ENCODE data around the gene SFXN4. TPM values are rescaled to one million over a fixed set of nuclear protein-coding genes. Genes with fewer than 3 reads are reported as not detected.

SFXN4 gene
- total and polyA plus RNA-seq, 2 of the 13 experiments (the other 11 are each of a cell fraction or from before 2014, with no cell fraction given): 47.7 to 64.9 TPM

GRCh38 chr10:119139464-119140067 is 25.9 kb downstream of the SFXN4 start (continued):
- TF ChIP-seq RXRA (CRISPR knock-in tag; IDR thresholded peaks at IDR 0.05) (0 out of 2 replicates have a peak, but pooled peaks have one; percentile 18), NRL (CRISPR knock-in tag; IDR thresholded peaks at IDR 0.05; ENCODE audit: borderline replicate concordance) (no peak), MIXL1 (CRISPR knock-in tag; IDR thresholded peaks at IDR 0.05) (no peak), NFKBIZ (CRISPR knock-in tag; IDR thresholded peaks at IDR 0.05) (no peak), ZFY (CRISPR knock-in tag; IDR thresholded peaks at IDR 0.05) (no peak), POLR2G (IDR thresholded peaks at IDR 0.05; ENCODE audit: low read depth, low read length) (no peak), SAFB2 (CRISPR knock-in tag; IDR thresholded peaks at IDR 0.05; ENCODE audit: borderline replicate concordance, low read depth) (0 out of 2 replicates have a peak, but pooled peaks have one; percentile 48), ZNF274 (CRISPR knock-in tag; IDR thresholded peaks at IDR 0.05) (no peak), PITX1 (CRISPR knock-in tag; IDR thresholded peaks at IDR 0.05) (no peak), ZNF775 (CRISPR knock-in tag; IDR thresholded peaks at IDR 0.05; ENCODE audit: borderline replicate concordance) (no peak), TBX3 (IDR thresholded peaks at IDR 0.05; ENCODE audit: borderline replicate concordance) (no peak), ZNF629 (CRISPR knock-in tag; conservative IDR thresholded peaks at IDR 0.05) (no peak), FOSL2 (CRISPR knock-in tag; IDR thresholded peaks at IDR 0.05) (no peak; the same call in 1 of the 2 replicates), ZNF577 (CRISPR knock-in tag; IDR thresholded peaks at IDR 0.05; ENCODE audit: borderline replicate concordance, low read depth) (no peak), REXO4 (CRISPR knock-in tag; IDR thresholded peaks at IDR 0.05; ENCODE audit: borderline replicate concordance) (no peak)
- TF ChIP-seq, protein P1, sequence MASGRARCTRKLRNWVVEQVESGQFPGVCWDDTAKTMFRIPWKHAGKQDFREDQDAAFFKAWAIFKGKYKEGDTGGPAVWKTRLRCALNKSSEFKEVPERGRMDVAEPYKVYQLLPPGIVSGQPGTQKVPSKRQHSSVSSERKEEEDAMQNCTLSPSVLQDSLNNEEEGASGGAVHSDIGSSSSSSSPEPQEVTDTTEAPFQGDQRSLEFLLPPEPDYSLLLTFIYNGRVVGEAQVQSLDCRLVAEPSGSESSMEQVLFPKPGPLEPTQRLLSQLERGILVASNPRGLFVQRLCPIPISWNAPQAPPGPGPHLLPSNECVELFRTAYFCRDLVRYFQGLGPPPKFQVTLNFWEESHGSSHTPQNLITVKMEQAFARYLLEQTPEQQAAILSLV (CRISPR knock-in tag; IDR thresholded peaks at IDR 0.05; ENCODE audit: borderline replicate concordance): no peak
- TF ChIP-seq, protein P2, sequence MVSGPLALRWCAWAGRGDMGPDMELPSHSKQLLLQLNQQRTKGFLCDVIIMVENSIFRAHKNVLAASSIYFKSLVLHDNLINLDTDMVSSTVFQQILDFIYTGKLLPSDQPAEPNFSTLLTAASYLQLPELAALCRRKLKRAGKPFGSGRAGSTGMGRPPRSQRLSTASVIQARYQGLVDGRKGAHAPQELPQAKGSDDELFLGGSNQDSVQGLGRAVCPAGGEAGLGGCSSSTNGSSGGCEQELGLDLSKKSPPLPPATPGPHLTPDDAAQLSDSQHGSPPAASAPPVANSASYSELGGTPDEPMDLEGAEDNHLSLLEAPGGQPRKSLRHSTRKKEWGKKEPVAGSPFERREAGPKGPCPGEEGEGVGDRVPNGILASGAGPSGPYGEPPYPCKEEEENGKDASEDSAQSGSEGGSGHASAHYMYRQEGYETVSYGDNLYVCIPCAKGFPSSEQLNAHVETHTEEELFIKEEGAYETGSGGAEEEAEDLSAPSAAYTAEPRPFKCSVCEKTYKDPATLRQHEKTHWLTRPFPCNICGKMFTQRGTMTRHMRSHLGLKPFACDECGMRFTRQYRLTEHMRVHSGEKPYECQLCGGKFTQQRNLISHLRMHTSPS (CRISPR knock-in tag; IDR thresholded peaks at IDR 0.05; ENCODE audit: low read depth): peak; percentile 40; the same call in 1 of the 2 replicates
- TF ChIP-seq, protein P3, sequence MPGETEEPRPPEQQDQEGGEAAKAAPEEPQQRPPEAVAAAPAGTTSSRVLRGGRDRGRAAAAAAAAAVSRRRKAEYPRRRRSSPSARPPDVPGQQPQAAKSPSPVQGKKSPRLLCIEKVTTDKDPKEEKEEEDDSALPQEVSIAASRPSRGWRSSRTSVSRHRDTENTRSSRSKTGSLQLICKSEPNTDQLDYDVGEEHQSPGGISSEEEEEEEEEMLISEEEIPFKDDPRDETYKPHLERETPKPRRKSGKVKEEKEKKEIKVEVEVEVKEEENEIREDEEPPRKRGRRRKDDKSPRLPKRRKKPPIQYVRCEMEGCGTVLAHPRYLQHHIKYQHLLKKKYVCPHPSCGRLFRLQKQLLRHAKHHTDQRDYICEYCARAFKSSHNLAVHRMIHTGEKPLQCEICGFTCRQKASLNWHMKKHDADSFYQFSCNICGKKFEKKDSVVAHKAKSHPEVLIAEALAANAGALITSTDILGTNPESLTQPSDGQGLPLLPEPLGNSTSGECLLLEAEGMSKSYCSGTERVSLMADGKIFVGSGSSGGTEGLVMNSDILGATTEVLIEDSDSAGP (CRISPR knock-in tag; IDR thresholded peaks at IDR 0.05; ENCODE audit: borderline replicate concordance): peak; percentile 43
- TF ChIP-seq, protein P4, sequence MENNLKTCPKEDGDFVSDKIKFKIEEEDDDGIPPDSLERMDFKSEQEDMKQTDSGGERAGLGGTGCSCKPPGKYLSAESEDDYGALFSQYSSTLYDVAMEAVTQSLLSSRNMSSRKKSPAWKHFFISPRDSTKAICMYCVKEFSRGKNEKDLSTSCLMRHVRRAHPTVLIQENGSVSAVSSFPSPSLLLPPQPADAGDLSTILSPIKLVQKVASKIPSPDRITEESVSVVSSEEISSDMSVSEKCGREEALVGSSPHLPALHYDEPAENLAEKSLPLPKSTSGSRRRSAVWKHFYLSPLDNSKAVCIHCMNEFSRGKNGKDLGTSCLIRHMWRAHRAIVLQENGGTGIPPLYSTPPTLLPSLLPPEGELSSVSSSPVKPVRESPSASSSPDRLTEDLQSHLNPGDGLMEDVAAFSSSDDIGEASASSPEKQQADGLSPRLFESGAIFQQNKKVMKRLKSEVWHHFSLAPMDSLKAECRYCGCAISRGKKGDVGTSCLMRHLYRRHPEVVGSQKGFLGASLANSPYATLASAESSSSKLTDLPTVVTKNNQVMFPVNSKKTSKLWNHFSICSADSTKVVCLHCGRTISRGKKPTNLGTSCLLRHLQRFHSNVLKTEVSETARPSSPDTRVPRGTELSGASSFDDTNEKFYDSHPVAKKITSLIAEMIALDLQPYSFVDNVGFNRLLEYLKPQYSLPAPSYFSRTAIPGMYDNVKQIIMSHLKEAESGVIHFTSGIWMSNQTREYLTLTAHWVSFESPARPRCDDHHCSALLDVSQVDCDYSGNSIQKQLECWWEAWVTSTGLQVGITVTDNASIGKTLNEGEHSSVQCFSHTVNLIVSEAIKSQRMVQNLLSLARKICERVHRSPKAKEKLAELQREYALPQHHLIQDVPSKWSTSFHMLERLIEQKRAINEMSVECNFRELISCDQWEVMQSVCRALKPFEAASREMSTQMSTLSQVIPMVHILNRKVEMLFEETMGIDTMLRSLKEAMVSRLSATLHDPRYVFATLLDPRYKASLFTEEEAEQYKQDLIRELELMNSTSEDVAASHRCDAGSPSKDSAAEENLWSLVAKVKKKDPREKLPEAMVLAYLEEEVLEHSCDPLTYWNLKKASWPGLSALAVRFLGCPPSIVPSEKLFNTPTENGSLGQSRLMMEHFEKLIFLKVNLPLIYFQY (CRISPR knock-in tag; IDR thresholded peaks at IDR 0.05; ENCODE audit: borderline replicate concordance): peak; percentile 36; the same call in 1 of the 2 replicates
